Astrocyte (in vitro differentiated cells and primary cell): ENCODE measurements around the gene HAPLN3. TPM values are rescaled to one million over a fixed set of nuclear protein-coding genes. Genes with fewer than 3 reads are reported as not detected.

ENCODE experiments used
- DNase-seq: peaks from one replicate; pipeline ENCODE4 v3.0.0-alpha.2; 2010; ENCODE audit warnings: low read depth
- FAIRE-seq: peaks from 2 replicates; lab custom pipeline; 2011; peaks lifted over from hg19 to GRCh38; lab: Jason Lieb, UNC
- H2AFZ ChIP-seq: 2 replicates; pipeline ENCODE4 v1.6.0; 2012; ENCODE audit warnings: low read depth, low read length, inconsistent platforms
- H3K27ac ChIP-seq: 2 replicates; pipeline ENCODE4 v1.5.1; 2011; ENCODE audit warnings: low read depth, low read length, inconsistent platforms
- H3K27me3 ChIP-seq: 2 replicates; pipeline ENCODE4 v1.6.0; 2011; ENCODE audit warnings: low read length, inconsistent platforms; ENCODE audit not compliant: insufficient read depth
- H3K36me3 ChIP-seq: 2 replicates; pipeline ENCODE4 v1.5.1; 2011; ENCODE audit warnings: low read length, inconsistent platforms; ENCODE audit not compliant: insufficient read depth
- H3K4me1 ChIP-seq: 2 replicates; pipeline ENCODE4 v1.5.1; 2011; ENCODE audit warnings: low read length, inconsistent platforms; ENCODE audit not compliant: insufficient read depth
- H3K4me2 ChIP-seq: 2 replicates; pipeline ENCODE4 v1.6.0; 2012; ENCODE audit warnings: low read length, inconsistent platforms
- H3K4me3 ChIP-seq: 2 replicates; pipeline ENCODE4 v1.5.1; 2011; ENCODE audit warnings: low read depth, mild to moderate bottlenecking, low read length, inconsistent platforms; ENCODE audit not compliant: insufficient read depth
- H3K79me2 ChIP-seq: 2 replicates; pipeline ENCODE4 v1.6.0; 2012; ENCODE audit warnings: mild to moderate bottlenecking, low read length, inconsistent platforms; ENCODE audit not compliant: insufficient read depth
- H3K9ac ChIP-seq: 2 replicates; pipeline ENCODE4 v1.6.0; 2012; ENCODE audit warnings: mild to moderate bottlenecking, low read length, inconsistent platforms
- H3K9me3 ChIP-seq: 2 replicates; pipeline ENCODE4 v1.5.1; 2012; ENCODE audit warnings: low read depth, mild to moderate bottlenecking, low read length, inconsistent platforms; ENCODE audit not compliant: insufficient read depth
- H4K20me1 ChIP-seq: 2 replicates; pipeline ENCODE4 v1.6.0; 2012; ENCODE audit warnings: low read length, inconsistent platforms; ENCODE audit not compliant: insufficient read depth
- H3K27ac Mint-ChIP-seq: one replicate; pipeline ENCODE4 v1.8.0; 2021; ENCODE audit warnings: mild to moderate bottlenecking, mixed read lengths; ENCODE audit not compliant: unreplicated experiment
- H3K27me3 Mint-ChIP-seq: one replicate; pipeline ENCODE4 v1.8.0; 2021; ENCODE audit warnings: low read depth, mixed read lengths; ENCODE audit not compliant: unreplicated experiment
- H3K36me3 Mint-ChIP-seq: one replicate; pipeline ENCODE4 v1.8.0; 2021; ENCODE audit warnings: low read depth, mixed read lengths; ENCODE audit not compliant: unreplicated experiment
- H3K4me1 Mint-ChIP-seq: one replicate; pipeline ENCODE4 v1.8.0; 2021; ENCODE audit warnings: low read depth, mixed read lengths; ENCODE audit not compliant: unreplicated experiment
- H3K4me3 Mint-ChIP-seq: one replicate; pipeline ENCODE4 v1.8.0; 2021; ENCODE audit warnings: mild to moderate bottlenecking, moderate library complexity, mixed read lengths; ENCODE audit not compliant: unreplicated experiment
- H3K9me3 Mint-ChIP-seq: one replicate; pipeline ENCODE4 v1.8.0; 2021; ENCODE audit warnings: mild to moderate bottlenecking, mixed read lengths; ENCODE audit not compliant: unreplicated experiment
- CTCF ChIP-seq: IDR thresholded peaks from 2 replicates; pipeline ENCODE4 v1.5.1; 2011; ENCODE audit warnings: low read depth, mild to moderate bottlenecking, inconsistent platforms, low read length, moderate library complexity; ENCODE audit not compliant: insufficient read depth
- EZH2 ChIP-seq: IDR thresholded peaks from 2 replicates; pipeline ENCODE4 v1.6.1; 2012; ENCODE audit warnings: mild to moderate bottlenecking, low read length, inconsistent platforms; ENCODE audit not compliant: insufficient read depth
- total RNA-seq: library from RNA; stranded (reverse); gene quantifications from 2 replicates; pipeline ENCODE4 v1.2.1, GENCODE V29; 2021

Gene HAPLN3
- total RNA-seq, 1 donor from 2014 or later, result 8.2 TPM

- H3K36me3 Mint-ChIP-seq, result peaks cover 26% of the 10 kb centered on the region
- H3K27me3 ChIP-seq, result no peaks in the 10 kb centered on the region
- no peak overlapping the region for H3K4me3 Mint-ChIP-seq
- peaks cover 65% of the 10 kb centered on the region for H4K20me1 ChIP-seq
- no peak for TF ChIP-seq EZH2
- peak; percentile 97 for TF ChIP-seq CTCF
- DNase-seq, result no peak
- H3K27me3 Mint-ChIP-seq, result no peaks in the 10 kb centered on the region
- H3K27ac ChIP-seq, result no peak overlapping the region
- H3K9me3 ChIP-seq, result no peaks in the 10 kb centered on the region
- H3K79me2 ChIP-seq, result peaks cover 41% of the 10 kb centered on the region
- no peak overlapping the region for H2AFZ ChIP-seq
- peaks cover 31% of the 10 kb centered on the region for H3K4me1 ChIP-seq
- no peak overlapping the region for H3K27ac Mint-ChIP-seq
- FAIRE-seq, result peak; percentile 60
- H3K4me2 ChIP-seq, result no peak overlapping the region
- no peak overlapping the region for H3K4me3 ChIP-seq
- peaks cover 35% of the 10 kb centered on the region for H3K4me1 Mint-ChIP-seq
- H3K9ac ChIP-seq, result no peak overlapping the region
- no peaks in the 10 kb centered on the region for H3K9me3 Mint-ChIP-seq
- peaks cover 48% of the 10 kb centered on the region for H3K36me3 ChIP-seq
These were observed 9.4 kb upstream of the HAPLN3 start for GRCh38 chr15:88904624-88905327.

GRCh38 chr15:88904257-88904623 lies 8.9 kb upstream of the HAPLN3 start:
- peaks cover 36% of the 10 kb centered on the region for H3K79me2 ChIP-seq
- no peaks in the 10 kb centered on the region for H3K27me3 ChIP-seq
- Mint-ChIP-seq H3K9me3 (no peaks in the 10 kb centered on the region), H3K27ac (no peak overlapping the region), H3K36me3 (peaks cover 22% of the 10 kb centered on the region), H3K27me3 (no peaks in the 10 kb centered on the region), H3K4me1 (peaks cover 30% of the 10 kb centered on the region), H3K4me3 (no peak overlapping the region)
- peaks cover 63% of the 10 kb centered on the region for H4K20me1 ChIP-seq
- H3K9ac ChIP-seq, result no peak overlapping the region
- no peak for TF ChIP-seq CTCF
- TF ChIP-seq EZH2, result no peak
- no peak for DNase-seq
- H3K9me3 ChIP-seq, result no peaks in the 10 kb centered on the region
- no peak overlapping the region for H2AFZ ChIP-seq
- H3K27ac ChIP-seq, result no peak overlapping the region
- FAIRE-seq, result no peak
- peaks cover 26% of the 10 kb centered on the region for H3K4me1 ChIP-seq
- H3K36me3 ChIP-seq, result peaks cover 45% of the 10 kb centered on the region
- H3K4me2 ChIP-seq, result no peak overlapping the region
- no peak overlapping the region for H3K4me3 ChIP-seq

GRCh38 chr15:88902846-88903245 lies 7.5 kb upstream of the HAPLN3 start:
- H3K4me3 ChIP-seq, result no peak overlapping the region
- H3K4me1 Mint-ChIP-seq, result peaks cover 18% of the 10 kb centered on the region
- no peaks in the 10 kb centered on the region for H3K27me3 Mint-ChIP-seq
- H3K4me3 Mint-ChIP-seq, result no peak overlapping the region
- peaks cover 38% of the 10 kb centered on the region for H3K36me3 ChIP-seq
- H2AFZ ChIP-seq, result no peak overlapping the region
- peaks cover 50% of the 10 kb centered on the region for H4K20me1 ChIP-seq
- H3K27me3 ChIP-seq, result no peaks in the 10 kb centered on the region
- no peaks in the 10 kb centered on the region for H3K9me3 ChIP-seq
- H3K4me1 ChIP-seq, result peaks cover 21% of the 10 kb centered on the region
- H3K27ac Mint-ChIP-seq, result no peak overlapping the region
- DNase-seq, result no peak
- no peak for FAIRE-seq
- TF ChIP-seq EZH2, result no peak
- no peak for TF ChIP-seq CTCF
- H3K36me3 Mint-ChIP-seq, result peaks cover 18% of the 10 kb centered on the region
- H3K9me3 Mint-ChIP-seq, result no peaks in the 10 kb centered on the region
- no peak overlapping the region for H3K9ac ChIP-seq
- no peak overlapping the region for H3K27ac ChIP-seq
- peaks cover 22% of the 10 kb centered on the region for H3K79me2 ChIP-seq
- H3K4me2 ChIP-seq, result no peak overlapping the region
